Activated CD4-positive, alpha-beta T cell treated with anti-CD3 and anti-CD28 coated beads, Interleukin-2, Interleukin-4, amounts not matched to agents 100 ng/mL and 50 ng/mL, durations not matched to agents 16 hours and 8 hours (primary cell): ENCODE measurements around the gene CCDC43.
A peak's percentile ranks its signal among the peaks of the same experiment; 100 is the strongest.
"Not testable (repeated sequence)": the region's sequence is repeated elsewhere in the genome, so short reads cannot be mapped to it uniquely, and the experiment has no call there.

ENCODE experiments used
- DNase-seq: peaks from one replicate; pipeline ENCODE4 v3.0.0-alpha.2; 2020; ENCODE audit warnings: low spot score

CCDC43 gene

GRCh38 chr17:44666006-44666405, 23.6 kb downstream of the CCDC43 start:
- no peak for DNase-seq

GRCh38 chr17:44664867-44665266, 24.7 kb downstream of the CCDC43 start:
- DNase-seq = no peak

- DNase-seq = no peak
Observed at GRCh38 chr17:44663095-44663494, 26.5 kb downstream of the CCDC43 start.

- DNase-seq = no peak
Observed at GRCh38 chr17:44661835-44662234, 27.7 kb downstream of the CCDC43 start.

- DNase-seq = peak; percentile 31
Observed at GRCh38 chr17:44655983-44656710, 33.4 kb downstream of the CCDC43 start, which contains the start of gene MEIOC. Gene MEIOC, plus strand, starts transcription at chr17:44656468. Its CDS starts 146 bp downstream, at chr17:44656614.

- no peak for DNase-seq
Observed at GRCh38 chr17:44653954-44654353, 35.6 kb downstream of the CCDC43 start.

GRCh38 chr17:44653384-44653783, 36.2 kb downstream of the CCDC43 start:
- no peak for DNase-seq

GRCh38 chr17:44652727-44653126, 36.8 kb downstream of the CCDC43 start:
- no peak for DNase-seq

GRCh38 chr17:44651228-44651627, 38.3 kb downstream of the CCDC43 start:
- no peak for DNase-seq

- DNase-seq = no peak
Observed at GRCh38 chr17:44648963-44649362, 40.6 kb downstream of the CCDC43 start.

- no peak for DNase-seq
Observed at GRCh38 chr17:44647736-44648135, 41.8 kb downstream of the CCDC43 start.

- DNase-seq = no peak
Observed at GRCh38 chr17:44646280-44646679, 43.3 kb downstream of the CCDC43 start.

- DNase-seq = no peak
Observed at GRCh38 chr17:44645341-44645740, 44.2 kb downstream of the CCDC43 start.

GRCh38 chr17:44642834-44643233, 46.7 kb downstream of the CCDC43 start:
- no peak for DNase-seq

GRCh38 chr17:44637066-44637465, 52.5 kb downstream of the CCDC43 start:
- no peak for DNase-seq

- DNase-seq = no peak
Observed at GRCh38 chr17:44636562-44636961, 53.0 kb downstream of the CCDC43 start.

- DNase-seq = not testable (repeated sequence)
Observed at GRCh38 chr17:44634401-44634800, 55.2 kb downstream of the CCDC43 start.

GRCh38 chr17:44633998-44634397, 55.6 kb downstream of the CCDC43 start:
- no peak for DNase-seq

- no peak for DNase-seq
Observed at GRCh38 chr17:44630703-44631102, 58.9 kb downstream of the CCDC43 start.

GRCh38 chr17:44629314-44629713, 60.3 kb downstream of the CCDC43 start:
- DNase-seq = no peak

- no peak for DNase-seq
Observed at GRCh38 chr17:44628243-44629188, 61.1 kb downstream of the CCDC43 start.

- no peak for DNase-seq
Observed at GRCh38 chr17:44627513-44628242, 61.9 kb downstream of the CCDC43 start.
